Activated CD4-positive, CD25-positive, alpha-beta regulatory T cell treated with anti-CD3 and anti-CD28 coated beads, Interleukin-2, amount 50 U/mL, for 24 hours (primary cell): Measurements from ENCODE around the gene PCED1B.
"Not testable (repeated sequence)": the region's sequence is repeated elsewhere in the genome, so short reads cannot be mapped to it uniquely, and the experiment has no call there.

ENCODE experiments used
- ATAC-seq, 2 donors: fragments of 150-1000 bp; cut with Tn5 transposase; one replicate each; pipeline ENCODE4 v1.10.0; 2021; ENCODE audit warnings: mild to moderate bottlenecking in 1 of 2, moderate library complexity in 1 of 2

PCED1B gene

GRCh38 chr12:47214001-47214619 is 134.7 kb downstream of the PCED1B start:
- ATAC-seq, result no peak

GRCh38 chr12:47214771-47215170 is 135.3 kb downstream of the PCED1B start:
- no peak for ATAC-seq

GRCh38 chr12:47216150-47216677 is 136.8 kb downstream of the PCED1B start:
- peak; percentile 50 to 55 for ATAC-seq

GRCh38 chr12:47217595-47217869 is 138.1 kb downstream of the PCED1B start:
- not testable (repeated sequence) for ATAC-seq

- ATAC-seq, result peak; percentile 27 to 28
Measured at GRCh38 chr12:47218191-47218654, 138.8 kb downstream of the PCED1B start.

- ATAC-seq, result no peak
Measured at GRCh38 chr12:47219243-47219642, 139.8 kb downstream of the PCED1B start.

GRCh38 chr12:47221256-47222023 is 142.0 kb downstream of the PCED1B start:
- ATAC-seq, result no peak

- ATAC-seq, result no peak
Measured at GRCh38 chr12:47222520-47223030, 143.2 kb downstream of the PCED1B start.

GRCh38 chr12:47223031-47223847 is 143.8 kb downstream of the PCED1B start:
- no peak for ATAC-seq

- no peak for ATAC-seq
Measured at GRCh38 chr12:47223848-47224213, 144.4 kb downstream of the PCED1B start.

GRCh38 chr12:47224563-47225133 is 145.2 kb downstream of the PCED1B start:
- no peak for ATAC-seq

GRCh38 chr12:47225356-47225755 is 145.9 kb downstream of the PCED1B start:
- no peak for ATAC-seq

- no peak for ATAC-seq
Measured at GRCh38 chr12:47226199-47226598, 146.8 kb downstream of the PCED1B start.

- no peak for ATAC-seq
Measured at GRCh38 chr12:47228802-47229201, 149.4 kb downstream of the PCED1B start.

GRCh38 chr12:47231456-47231855 is 152.0 kb downstream of the PCED1B start:
- ATAC-seq, result no peak

- ATAC-seq, result no peak
Measured at GRCh38 chr12:47234576-47235141, 155.2 kb downstream of the PCED1B start.

GRCh38 chr12:47235258-47236040 is 156.0 kb downstream of the PCED1B start:
- ATAC-seq, result no peak

- no peak for ATAC-seq
Measured at GRCh38 chr12:47236109-47236714, 156.8 kb downstream of the PCED1B start.

- peak in 1 of 2 donors; percentile 43 for ATAC-seq
Measured at GRCh38 chr12:47237751-47238211, 158.4 kb downstream of the PCED1B start.

- ATAC-seq, result no peak
Measured at GRCh38 chr12:47238669-47239114, 159.3 kb downstream of the PCED1B start.

GRCh38 chr12:47242426-47242825 is 163.0 kb downstream of the PCED1B start:
- no peak for ATAC-seq
